ENCODE data around the gene NTMT1. TPM values are rescaled to one million over a fixed set of nuclear protein-coding genes. Genes with fewer than 3 reads are reported as not detected.

NTMT1 gene
- polyA plus RNA-seq, 2 of the 4 experiments (the other 2 are of a cell fraction): 49.4 to 92.2 TPM

DNA sequence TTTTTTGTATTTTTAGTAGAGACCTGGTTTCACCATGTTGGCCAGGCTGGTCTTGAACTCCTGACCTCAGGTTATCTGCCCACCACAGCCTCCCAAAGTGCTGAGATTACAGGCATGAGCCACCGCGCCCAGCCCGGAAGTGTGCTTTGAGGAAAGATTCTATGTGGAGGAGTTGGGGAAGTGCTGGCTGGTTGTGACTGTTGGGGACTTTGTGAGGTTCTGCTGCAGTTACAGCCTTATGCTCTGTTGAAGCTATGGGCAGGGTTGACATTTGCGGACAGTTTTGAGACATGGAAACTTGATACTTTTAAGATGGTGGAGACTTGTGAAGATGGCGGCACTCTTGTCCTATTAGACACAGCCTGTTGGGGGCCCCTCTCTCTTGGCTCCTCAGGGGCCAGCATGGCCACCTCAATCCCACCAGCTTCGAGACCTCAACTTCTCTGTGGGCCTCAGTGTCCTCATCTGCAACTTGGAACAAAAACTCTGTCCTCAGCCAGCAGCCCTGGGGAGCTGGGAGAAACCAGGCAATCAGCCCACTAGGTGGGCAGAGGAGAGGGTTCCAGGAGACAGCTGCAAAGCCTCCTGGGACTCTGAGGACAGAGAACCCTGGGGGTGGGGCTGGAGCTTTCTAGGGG lies 29.9 kb upstream of the NTMT1 start (continued):
- no peak for TF ChIP-seq MAZ (IDR thresholded peaks at IDR 0.05; ENCODE audit: borderline replicate concordance, low read depth, low read length)
- TF ChIP-seq JUN (IDR thresholded peaks at IDR 0.05): no peak
- TF ChIP-seq, protein P1, sequence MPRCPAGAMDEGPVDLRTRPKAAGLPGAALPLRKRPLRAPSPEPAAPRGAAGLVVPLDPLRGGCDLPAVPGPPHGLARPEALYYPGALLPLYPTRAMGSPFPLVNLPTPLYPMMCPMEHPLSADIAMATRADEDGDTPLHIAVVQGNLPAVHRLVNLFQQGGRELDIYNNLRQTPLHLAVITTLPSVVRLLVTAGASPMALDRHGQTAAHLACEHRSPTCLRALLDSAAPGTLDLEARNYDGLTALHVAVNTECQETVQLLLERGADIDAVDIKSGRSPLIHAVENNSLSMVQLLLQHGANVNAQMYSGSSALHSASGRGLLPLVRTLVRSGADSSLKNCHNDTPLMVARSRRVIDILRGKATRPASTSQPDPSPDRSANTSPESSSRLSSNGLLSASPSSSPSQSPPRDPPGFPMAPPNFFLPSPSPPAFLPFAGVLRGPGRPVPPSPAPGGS (IDR thresholded peaks at IDR 0.05): no peak
- TF ChIP-seq, protein P2, sequence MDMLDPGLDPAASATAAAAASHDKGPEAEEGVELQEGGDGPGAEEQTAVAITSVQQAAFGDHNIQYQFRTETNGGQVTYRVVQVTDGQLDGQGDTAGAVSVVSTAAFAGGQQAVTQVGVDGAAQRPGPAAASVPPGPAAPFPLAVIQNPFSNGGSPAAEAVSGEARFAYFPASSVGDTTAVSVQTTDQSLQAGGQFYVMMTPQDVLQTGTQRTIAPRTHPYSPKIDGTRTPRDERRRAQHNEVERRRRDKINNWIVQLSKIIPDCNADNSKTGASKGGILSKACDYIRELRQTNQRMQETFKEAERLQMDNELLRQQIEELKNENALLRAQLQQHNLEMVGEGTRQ (IDR thresholded peaks at IDR 0.05): no peak

DNA sequence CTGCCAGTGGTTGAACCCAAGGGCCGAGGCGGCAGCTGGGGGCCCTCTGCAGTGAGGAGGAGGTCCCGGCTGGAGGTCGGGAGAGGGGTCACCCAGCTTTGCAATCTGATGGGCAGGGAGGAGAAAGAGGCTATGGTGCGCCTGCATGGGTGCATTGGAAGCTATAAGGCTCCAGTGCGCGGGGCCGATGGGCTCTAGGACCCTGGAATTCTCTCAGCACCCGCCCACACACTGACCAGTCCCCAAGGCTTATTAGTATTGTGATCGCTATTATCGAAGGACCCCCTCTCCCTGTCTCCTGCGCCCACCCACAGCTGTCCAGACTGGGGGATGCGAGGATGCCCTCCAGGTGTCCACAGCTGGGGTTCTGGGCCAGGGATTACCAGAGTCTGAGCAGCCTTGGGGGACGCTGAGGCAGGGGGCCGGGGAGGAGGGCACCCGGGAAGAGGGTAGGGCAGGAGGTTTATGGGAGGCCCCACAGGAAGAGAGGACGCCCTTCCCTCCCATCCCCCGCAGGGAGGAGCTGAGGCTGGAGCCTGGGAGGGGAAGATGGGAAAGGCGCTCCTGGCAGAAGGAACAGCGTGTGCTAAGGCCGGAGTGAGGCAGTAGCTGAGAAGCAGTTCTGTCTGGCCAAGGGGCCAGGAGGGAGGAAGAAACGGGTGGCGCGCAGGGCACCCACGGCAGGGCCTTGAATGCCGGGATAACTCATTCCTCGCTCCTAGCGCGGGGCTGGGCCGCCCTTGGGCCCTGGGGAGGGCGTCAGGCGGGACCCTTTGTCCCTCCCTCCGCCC lies 29.2 kb upstream of the NTMT1 start:
- WGBS (ENCODE audit: missing lambda C conversion rate): 48% methylated on average over 23 of the region's 33 CpGs
- Histone ChIP-seq H3K9me3 (no peaks in the 10 kb centered on the region), H3K4me2 (peak overlapping the region; percentile 94), H3K4me1 (peaks cover 56% of the 10 kb centered on the region), H3K4me3 (peak overlapping the region; percentile 40), H3K27ac (peak overlapping the region; percentile 99 to 100)
- DNase-seq (ENCODE audit: low read depth in 1 of 2, low spot score in 1 of 2): peak; percentile 55 to 81
- ATAC-seq: peak; percentile 78 to 80
- ChIA-PET CTCF (interaction anchor here (0.6 to 23.2 kb wide), 15 partner anchors 9 to 461 kb away, joined by 3 to 653 read pairs (median 7); partner anchors contain the start of gene ASB6), POLR2A (interaction anchor here (0.5 to 2.1 kb wide), 18 partner anchors 9 to 419 kb away, joined by 3 to 21 read pairs (median 4); partner anchors contain the start of gene IER5L)
- FAIRE-seq: no peak
- TF ChIP-seq, protein P3, sequence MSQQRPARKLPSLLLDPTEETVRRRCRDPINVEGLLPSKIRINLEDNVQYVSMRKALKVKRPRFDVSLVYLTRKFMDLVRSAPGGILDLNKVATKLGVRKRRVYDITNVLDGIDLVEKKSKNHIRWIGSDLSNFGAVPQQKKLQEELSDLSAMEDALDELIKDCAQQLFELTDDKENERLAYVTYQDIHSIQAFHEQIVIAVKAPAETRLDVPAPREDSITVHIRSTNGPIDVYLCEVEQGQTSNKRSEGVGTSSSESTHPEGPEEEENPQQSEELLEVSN (IDR thresholded peaks at IDR 0.05; ENCODE audit: borderline replicate concordance, low read depth): 0 out of 2 replicates have a peak, but pooled peaks have one; percentile 39
- TF ChIP-seq, protein P2 (IDR thresholded peaks at IDR 0.05): no peak
- TF ChIP-seq, protein P4, sequence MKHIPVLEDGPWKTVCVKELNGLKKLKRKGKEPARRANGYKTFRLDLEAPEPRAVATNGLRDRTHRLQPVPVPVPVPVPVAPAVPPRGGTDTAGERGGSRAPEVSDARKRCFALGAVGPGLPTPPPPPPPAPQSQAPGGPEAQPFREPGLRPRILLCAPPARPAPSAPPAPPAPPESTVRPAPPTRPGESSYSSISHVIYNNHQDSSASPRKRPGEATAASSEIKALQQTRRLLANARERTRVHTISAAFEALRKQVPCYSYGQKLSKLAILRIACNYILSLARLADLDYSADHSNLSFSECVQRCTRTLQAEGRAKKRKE (CRISPR knock-in tag; IDR thresholded peaks at IDR 0.05; ENCODE audit: low read depth): no peak
- TF ChIP-seq HOXB13 (CRISPR knock-in tag; IDR thresholded peaks at IDR 0.05; ENCODE audit: low read depth): no peak
- peak in 1 of 2 experiments; percentile 75; a peak in 2 of 5 replicates for TF ChIP-seq JUN (IDR thresholded peaks at IDR 0.05)
- TF ChIP-seq POLR2A (IDR thresholded peaks at IDR 0.05; ENCODE audit: low read length): peak; percentile 38
- TF ChIP-seq, protein P5, sequence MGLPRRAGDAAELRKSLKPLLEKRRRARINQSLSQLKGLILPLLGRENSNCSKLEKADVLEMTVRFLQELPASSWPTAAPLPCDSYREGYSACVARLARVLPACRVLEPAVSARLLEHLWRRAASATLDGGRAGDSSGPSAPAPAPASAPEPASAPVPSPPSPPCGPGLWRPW (IDR thresholded peaks at IDR 0.05): no peak
- no peak for TF ChIP-seq FOXS1 (CRISPR knock-in tag; IDR thresholded peaks at IDR 0.05)
- TF ChIP-seq CBX2 (IDR thresholded peaks at IDR 0.05; ENCODE audit: borderline replicate concordance, low read depth): no peak
- no peak for TF ChIP-seq POLR2AphosphoS2 (conservative IDR thresholded peaks at IDR 0.05; ENCODE audit: low read length)
- no peak for TF ChIP-seq GATA3 (IDR thresholded peaks at IDR 0.05; ENCODE audit: borderline replicate concordance)
- TF ChIP-seq CHD2 (IDR thresholded peaks at IDR 0.05; ENCODE audit: low read length, partially characterized antibody): no peak
- TF ChIP-seq RARB (CRISPR knock-in tag; IDR thresholded peaks at IDR 0.05): no peak
- TF ChIP-seq, protein P6, sequence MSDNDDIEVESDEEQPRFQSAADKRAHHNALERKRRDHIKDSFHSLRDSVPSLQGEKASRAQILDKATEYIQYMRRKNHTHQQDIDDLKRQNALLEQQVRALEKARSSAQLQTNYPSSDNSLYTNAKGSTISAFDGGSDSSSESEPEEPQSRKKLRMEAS (IDR thresholded peaks at IDR 0.05): peak; percentile 65
- no peak for TF ChIP-seq ZFP36 (IDR thresholded peaks at IDR 0.05; ENCODE audit: borderline replicate concordance, partially characterized antibody)
- no peak for TF ChIP-seq CEBPB (IDR thresholded peaks at IDR 0.05)
- TF ChIP-seq RFX5 (IDR thresholded peaks at IDR 0.05): no peak
- no peak for TF ChIP-seq TP53 (CRISPR knock-in tag; IDR thresholded peaks at IDR 0.05)
- TF ChIP-seq KDM1A (IDR thresholded peaks at IDR 0.05; ENCODE audit: low read depth): no peak
- no peak for TF ChIP-seq NR3C1 (IDR thresholded peaks at IDR 0.05)
- no peak for TF ChIP-seq RNF2 (IDR thresholded peaks at IDR 0.05; ENCODE audit: borderline replicate concordance, low read depth)
- no peak for TF ChIP-seq CBX8 (IDR thresholded peaks at IDR 0.05)
- TF ChIP-seq, protein P1 (IDR thresholded peaks at IDR 0.05): no peak
- no peak for TF ChIP-seq HDAC2 (IDR thresholded peaks at IDR 0.05)
- TF ChIP-seq NPAS2 (CRISPR knock-in tag; IDR thresholded peaks at IDR 0.05; ENCODE audit: borderline replicate concordance): no peak
- no peak for TF ChIP-seq EHMT2 (IDR thresholded peaks at IDR 0.05; ENCODE audit: low read depth)
- TF ChIP-seq HOXB5 (CRISPR knock-in tag; IDR thresholded peaks at IDR 0.05): no peak

Measured in A549 (cell line).